Measurements from ENCODE around the gene SHISA8. TPM values are rescaled to one million over a fixed set of nuclear protein-coding genes. Genes with fewer than 3 reads are reported as not detected.

SHISA8 gene
- total and polyA plus RNA-seq, 2 experiments from 2014 or later = 0.33 TPM; not detected in 1

DNA sequence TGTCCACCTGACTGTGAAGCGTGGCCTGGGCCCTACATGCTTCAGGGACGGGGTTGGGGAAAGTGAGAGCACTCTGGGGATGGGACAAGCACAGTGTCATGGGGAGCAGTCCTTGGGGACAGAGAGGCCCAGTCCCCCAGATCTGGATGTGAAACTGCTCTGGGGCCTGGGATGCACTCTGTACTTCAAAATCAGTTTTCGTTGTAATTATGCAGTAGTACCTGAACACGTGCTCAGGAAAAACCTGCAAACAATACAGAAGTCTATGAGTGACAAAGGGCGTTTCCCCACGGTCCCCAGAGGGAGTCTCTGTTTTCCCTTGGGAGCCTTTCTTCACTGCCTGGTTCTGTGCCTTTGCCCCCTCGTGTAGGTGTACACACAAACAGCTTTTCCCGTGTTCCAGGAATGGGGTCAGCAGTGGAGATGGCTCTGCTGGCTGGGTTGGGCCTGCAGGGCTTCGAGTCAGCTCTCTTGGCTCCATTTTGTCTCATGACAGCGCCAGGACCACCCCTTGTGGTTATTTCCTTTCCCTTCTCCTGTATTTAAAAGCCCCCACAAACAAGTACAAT lies 16.9 kb upstream of the SHISA8 start:
- no peaks in the 10 kb centered on the region for H3K4me1 ChIP-seq (ENCODE audit: insufficient read depth)
- no peak for DNase-seq (ENCODE audit: low spot score)
- no peak overlapping the region for H3K4me3 ChIP-seq
- no peaks in the 10 kb centered on the region for H3K9me3 ChIP-seq (ENCODE audit: low read depth)
- no peaks in the 10 kb centered on the region for H4K20me1 ChIP-seq (ENCODE audit: insufficient read depth, poor library complexity, severe bottlenecking)
- H3K79me2 ChIP-seq = no peaks in the 10 kb centered on the region
- TF ChIP-seq EZH2 (IDR thresholded peaks at IDR 0.05; ENCODE audit: borderline replicate concordance) = no peak
- no peak for TF ChIP-seq EZH2phosphoT487 (IDR thresholded peaks at IDR 0.05; ENCODE audit: low read depth, severe bottlenecking, unreplicated experiment)
- TF ChIP-seq, protein P1, sequence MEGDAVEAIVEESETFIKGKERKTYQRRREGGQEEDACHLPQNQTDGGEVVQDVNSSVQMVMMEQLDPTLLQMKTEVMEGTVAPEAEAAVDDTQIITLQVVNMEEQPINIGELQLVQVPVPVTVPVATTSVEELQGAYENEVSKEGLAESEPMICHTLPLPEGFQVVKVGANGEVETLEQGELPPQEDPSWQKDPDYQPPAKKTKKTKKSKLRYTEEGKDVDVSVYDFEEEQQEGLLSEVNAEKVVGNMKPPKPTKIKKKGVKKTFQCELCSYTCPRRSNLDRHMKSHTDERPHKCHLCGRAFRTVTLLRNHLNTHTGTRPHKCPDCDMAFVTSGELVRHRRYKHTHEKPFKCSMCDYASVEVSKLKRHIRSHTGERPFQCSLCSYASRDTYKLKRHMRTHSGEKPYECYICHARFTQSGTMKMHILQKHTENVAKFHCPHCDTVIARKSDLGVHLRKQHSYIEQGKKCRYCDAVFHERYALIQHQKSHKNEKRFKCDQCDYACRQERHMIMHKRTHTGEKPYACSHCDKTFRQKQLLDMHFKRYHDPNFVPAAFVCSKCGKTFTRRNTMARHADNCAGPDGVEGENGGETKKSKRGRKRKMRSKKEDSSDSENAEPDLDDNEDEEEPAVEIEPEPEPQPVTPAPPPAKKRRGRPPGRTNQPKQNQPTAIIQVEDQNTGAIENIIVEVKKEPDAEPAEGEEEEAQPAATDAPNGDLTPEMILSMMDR (IDR thresholded peaks at IDR 0.05; ENCODE audit: poor library complexity) = no peak
- H3K27ac ChIP-seq = no peak overlapping the region
- H2AFZ ChIP-seq = no peak overlapping the region
- H3K27me3 ChIP-seq = peaks cover 4% of the 10 kb centered on the region
- no peaks in the 10 kb centered on the region for H3K36me3 ChIP-seq (replicated peaks; ENCODE audit: insufficient read depth, low read depth)
- no peak overlapping the region for H3K4me2 ChIP-seq
- WGBS (ENCODE audit: low lambda C conversion rate, missing lambda C conversion rate) = 79% methylated on average over 10 of the region's 10 CpGs
- H3K9me2 ChIP-seq (replicated peaks; ENCODE audit: insufficient read depth) = no peaks in the 10 kb centered on the region

DNA sequence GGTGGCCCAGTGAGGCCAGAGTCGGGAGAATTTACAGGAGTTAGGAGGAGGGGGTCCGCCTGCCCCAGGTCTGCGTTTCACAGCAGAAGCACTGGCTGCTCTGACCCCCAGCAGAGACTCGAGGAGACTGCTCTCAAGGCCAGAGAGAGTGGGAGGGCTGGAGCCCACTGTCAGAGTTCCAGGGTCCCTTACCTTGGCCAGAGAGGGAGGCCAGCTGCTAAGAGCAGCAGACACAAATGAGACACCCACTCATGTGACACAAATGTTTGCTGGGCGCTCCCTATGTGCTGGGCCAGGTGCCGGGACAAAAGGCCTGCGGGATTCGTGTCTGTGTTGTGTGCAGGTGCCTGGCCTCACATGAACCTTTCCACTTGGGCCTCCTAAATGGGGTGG lies 14.5 kb upstream of the SHISA8 start:
- 71% methylated on average over 8 of the region's 8 CpGs for WGBS (ENCODE audit: low lambda C conversion rate, missing lambda C conversion rate)
- Histone ChIP-seq H3K9me3 (ENCODE audit: low read depth) (no peaks in the 10 kb centered on the region), H3K4me3 (no peak overlapping the region), H3K9me2 (replicated peaks; ENCODE audit: insufficient read depth) (no peaks in the 10 kb centered on the region), H4K20me1 (ENCODE audit: insufficient read depth, poor library complexity, severe bottlenecking) (no peaks in the 10 kb centered on the region), H3K27ac (no peak overlapping the region), H3K36me3 (replicated peaks; ENCODE audit: insufficient read depth, low read depth) (no peaks in the 10 kb centered on the region), H2AFZ (no peak overlapping the region), H3K27me3 (peaks cover 25% of the 10 kb centered on the region), H3K79me2 (no peaks in the 10 kb centered on the region), H3K4me2 (no peak overlapping the region), H3K4me1 (ENCODE audit: insufficient read depth) (peaks cover 10% of the 10 kb centered on the region)
- DNase-seq (ENCODE audit: low spot score) = no peak
- TF ChIP-seq, protein P1 (IDR thresholded peaks at IDR 0.05; ENCODE audit: poor library complexity) = no peak
- TF ChIP-seq EZH2phosphoT487 (IDR thresholded peaks at IDR 0.05; ENCODE audit: low read depth, severe bottlenecking, unreplicated experiment) = no peak
- TF ChIP-seq EZH2 (IDR thresholded peaks at IDR 0.05; ENCODE audit: borderline replicate concordance) = no peak

DNA sequence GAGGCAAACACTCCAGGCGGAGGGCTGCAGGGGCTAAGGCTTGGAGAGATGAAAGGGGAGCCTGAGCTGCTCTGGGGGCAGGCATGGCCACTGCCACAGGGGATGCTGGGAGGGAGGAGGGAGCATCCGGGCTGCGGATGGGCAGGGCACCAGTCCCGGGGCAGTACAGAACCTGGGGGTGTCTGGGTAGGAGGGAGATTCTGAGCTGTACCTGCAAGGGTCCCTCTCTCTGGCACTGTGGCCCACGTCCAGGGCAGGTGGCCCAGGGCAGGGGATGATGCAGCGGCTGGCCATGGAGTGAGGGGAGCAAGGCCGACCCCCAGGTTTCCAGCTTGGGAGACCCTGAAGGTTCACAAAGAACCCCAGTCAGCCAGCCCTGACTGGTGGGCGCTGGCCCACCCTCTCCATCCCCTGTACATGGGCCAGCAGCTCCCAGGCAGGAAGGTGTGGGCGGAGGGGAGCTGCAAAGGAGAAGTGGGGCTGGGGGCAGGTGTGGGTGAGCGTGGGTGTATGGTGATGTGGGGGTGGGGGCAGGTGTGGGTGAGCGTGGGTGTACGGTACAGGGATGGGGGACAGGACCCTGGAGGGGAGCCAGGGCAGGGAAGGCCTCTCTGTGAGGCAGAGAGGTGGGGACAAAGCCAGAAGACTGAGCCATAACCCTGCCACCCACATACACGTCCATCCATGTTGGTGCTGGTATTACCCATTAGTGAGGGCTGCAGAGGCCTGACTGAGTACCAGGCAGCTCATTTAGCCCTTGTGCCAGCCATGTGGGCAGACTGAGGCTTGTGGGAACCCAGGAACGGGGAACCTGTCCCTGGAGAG lies 13.9 kb upstream of the SHISA8 start:
- WGBS (ENCODE audit: low lambda C conversion rate, missing lambda C conversion rate) = 84% methylated on average over 11 of the region's 14 CpGs
- Histone ChIP-seq H3K4me3 (no peak overlapping the region), H3K27me3 (peaks cover 26% of the 10 kb centered on the region), H3K36me3 (replicated peaks; ENCODE audit: insufficient read depth, low read depth) (no peaks in the 10 kb centered on the region), H3K79me2 (no peaks in the 10 kb centered on the region), H4K20me1 (ENCODE audit: insufficient read depth, poor library complexity, severe bottlenecking) (no peaks in the 10 kb centered on the region), H3K4me2 (no peak overlapping the region), H3K27ac (no peak overlapping the region), H3K4me1 (ENCODE audit: insufficient read depth) (peaks cover 10% of the 10 kb centered on the region), H3K9me3 (ENCODE audit: low read depth) (no peaks in the 10 kb centered on the region), H2AFZ (no peak overlapping the region), H3K9me2 (replicated peaks; ENCODE audit: insufficient read depth) (no peaks in the 10 kb centered on the region)
- TF ChIP-seq, protein P1 (IDR thresholded peaks at IDR 0.05; ENCODE audit: poor library complexity) = no peak
- TF ChIP-seq EZH2 (IDR thresholded peaks at IDR 0.05; ENCODE audit: borderline replicate concordance) = no peak
- TF ChIP-seq EZH2phosphoT487 (IDR thresholded peaks at IDR 0.05; ENCODE audit: low read depth, severe bottlenecking, unreplicated experiment) = no peak
- DNase-seq (ENCODE audit: low spot score) = no peak
